ENCODE measurements around the gene HIP1. TPM values are rescaled to one million over a fixed set of nuclear protein-coding genes. Genes with fewer than 3 reads are reported as not detected.

The HIP1 gene
- total RNA-seq, 1 experiment from 2014 or later = 32.0 TPM

DNA sequence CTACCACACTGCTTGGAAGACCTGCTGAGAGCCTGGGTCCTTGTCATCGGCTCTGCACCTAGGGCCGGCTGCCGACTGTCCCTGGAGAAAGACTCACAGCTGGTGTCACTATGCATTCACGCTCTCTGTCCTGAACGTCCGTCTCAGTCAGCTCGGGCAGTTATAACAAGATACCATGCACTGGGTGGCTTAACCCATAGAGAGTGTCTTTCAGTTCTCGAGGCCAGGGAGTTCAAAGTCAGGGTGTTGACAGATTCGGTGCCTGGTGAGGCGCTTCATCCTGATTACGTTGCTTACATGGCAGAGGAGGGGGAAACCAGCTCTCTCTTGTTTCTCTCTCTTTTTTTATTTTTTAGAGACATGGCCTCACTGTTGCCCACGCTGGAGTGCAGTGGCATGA, 155.5 kb downstream of the HIP1 start:
- ChIA-PET CTCF (no interaction called here), POLR2A (ENCODE audit: unreplicated experiment) (no interaction called here)
- Histone ChIP-seq H3K27ac (no peak overlapping the region), H3K9me2 (ENCODE audit: insufficient read depth) (no peaks in the 10 kb centered on the region), H2AFZ (no peak overlapping the region), H3K79me2 (ENCODE audit: low read depth) (no peaks in the 10 kb centered on the region), H3K4me2 (no peak overlapping the region), H3K4me3 (no peak overlapping the region), H3K9me3 (ENCODE audit: insufficient read depth, low read depth) (no peaks in the 10 kb centered on the region), H3K4me1 (replicated peaks; ENCODE audit: insufficient read depth) (no peaks in the 10 kb centered on the region), H3K27me3 (ENCODE audit: insufficient read depth, low read depth) (no peaks in the 10 kb centered on the region), H3F3A (ENCODE audit: insufficient read depth, low read depth) (0 out of 2 replicates have a peak, but pooled peaks cover 3% of the 10 kb centered on the region), H3K36me3 (ENCODE audit: low read depth) (no peaks in the 10 kb centered on the region), H4K20me1 (ENCODE audit: insufficient read depth) (no peaks in the 10 kb centered on the region)
- TF ChIP-seq, protein P1, sequence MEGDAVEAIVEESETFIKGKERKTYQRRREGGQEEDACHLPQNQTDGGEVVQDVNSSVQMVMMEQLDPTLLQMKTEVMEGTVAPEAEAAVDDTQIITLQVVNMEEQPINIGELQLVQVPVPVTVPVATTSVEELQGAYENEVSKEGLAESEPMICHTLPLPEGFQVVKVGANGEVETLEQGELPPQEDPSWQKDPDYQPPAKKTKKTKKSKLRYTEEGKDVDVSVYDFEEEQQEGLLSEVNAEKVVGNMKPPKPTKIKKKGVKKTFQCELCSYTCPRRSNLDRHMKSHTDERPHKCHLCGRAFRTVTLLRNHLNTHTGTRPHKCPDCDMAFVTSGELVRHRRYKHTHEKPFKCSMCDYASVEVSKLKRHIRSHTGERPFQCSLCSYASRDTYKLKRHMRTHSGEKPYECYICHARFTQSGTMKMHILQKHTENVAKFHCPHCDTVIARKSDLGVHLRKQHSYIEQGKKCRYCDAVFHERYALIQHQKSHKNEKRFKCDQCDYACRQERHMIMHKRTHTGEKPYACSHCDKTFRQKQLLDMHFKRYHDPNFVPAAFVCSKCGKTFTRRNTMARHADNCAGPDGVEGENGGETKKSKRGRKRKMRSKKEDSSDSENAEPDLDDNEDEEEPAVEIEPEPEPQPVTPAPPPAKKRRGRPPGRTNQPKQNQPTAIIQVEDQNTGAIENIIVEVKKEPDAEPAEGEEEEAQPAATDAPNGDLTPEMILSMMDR (conservative IDR thresholded peaks at IDR 0.05) = no peak
- no peak for TF ChIP-seq EZH2 (IDR thresholded peaks at IDR 0.05; ENCODE audit: low read depth)
- intact Hi-C loops (cut with micrococcal nuclease; ENCODE audit: unreplicated experiment) = no loop called here
- BruUV-seq (replicated peaks) = no TSS peak
- no peak for DNase-seq

DNA sequence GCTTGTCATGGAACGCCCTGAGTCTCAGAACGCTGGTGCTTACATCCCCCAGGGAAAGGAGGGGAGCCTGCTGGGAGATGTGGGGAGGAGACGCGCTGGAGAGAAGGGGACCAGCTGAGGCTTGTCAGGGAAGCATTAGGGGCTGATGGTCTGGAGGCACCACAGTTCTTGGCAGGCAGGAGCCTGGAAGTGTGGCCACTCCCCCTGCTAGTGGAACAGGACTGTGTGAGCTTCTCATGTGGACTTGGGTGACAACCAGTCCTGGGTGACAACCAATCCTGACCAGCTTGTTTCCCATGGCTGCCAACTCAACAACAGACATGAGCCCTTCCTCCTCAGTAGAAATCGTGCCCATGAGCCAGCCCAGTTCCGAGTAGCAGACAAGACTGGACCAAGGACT, 158.8 kb downstream of the HIP1 start:
- Histone ChIP-seq H3K36me3 (ENCODE audit: low read depth) (no peaks in the 10 kb centered on the region), H2AFZ (no peak overlapping the region), H3F3A (ENCODE audit: insufficient read depth, low read depth) (no peaks in the 10 kb centered on the region), H3K27me3 (ENCODE audit: insufficient read depth, low read depth) (no peaks in the 10 kb centered on the region), H3K27ac (no peak overlapping the region), H3K9me2 (ENCODE audit: insufficient read depth) (no peaks in the 10 kb centered on the region), H3K4me3 (no peak overlapping the region), H4K20me1 (ENCODE audit: insufficient read depth) (no peaks in the 10 kb centered on the region), H3K79me2 (ENCODE audit: low read depth) (no peaks in the 10 kb centered on the region), H3K9me3 (ENCODE audit: insufficient read depth, low read depth) (no peaks in the 10 kb centered on the region), H3K4me2 (no peak overlapping the region), H3K4me1 (replicated peaks; ENCODE audit: insufficient read depth) (no peaks in the 10 kb centered on the region)
- TF ChIP-seq, protein P1 (conservative IDR thresholded peaks at IDR 0.05) = no peak
- no peak for TF ChIP-seq EZH2 (IDR thresholded peaks at IDR 0.05; ENCODE audit: low read depth)
- BruUV-seq (replicated peaks) = no TSS peak
- CTCF ChIA-PET = no interaction called here
- POLR2A ChIA-PET (ENCODE audit: unreplicated experiment) = no interaction called here
- DNase-seq = no peak
- intact Hi-C loops (cut with micrococcal nuclease; ENCODE audit: unreplicated experiment) = no loop called here

- H3K4me1 ChIP-seq (replicated peaks; ENCODE audit: insufficient read depth) = no peaks in the 10 kb centered on the region
- no peak overlapping the region for H2AFZ ChIP-seq
- H3K79me2 ChIP-seq (ENCODE audit: low read depth) = no peaks in the 10 kb centered on the region
- TF ChIP-seq EZH2 (IDR thresholded peaks at IDR 0.05; ENCODE audit: low read depth) = no peak
- TF ChIP-seq, protein P1 (conservative IDR thresholded peaks at IDR 0.05) = no peak
- no TSS peak for BruUV-seq (replicated peaks)
- H3K4me2 ChIP-seq = no peak overlapping the region
- DNase-seq = no peak
- H3K4me3 ChIP-seq = no peak overlapping the region
- intact Hi-C loops (cut with micrococcal nuclease; ENCODE audit: unreplicated experiment) = no loop called here
- no peaks in the 10 kb centered on the region for H3K27me3 ChIP-seq (ENCODE audit: insufficient read depth, low read depth)
- no peaks in the 10 kb centered on the region for H4K20me1 ChIP-seq (ENCODE audit: insufficient read depth)
- no peaks in the 10 kb centered on the region for H3K36me3 ChIP-seq (ENCODE audit: low read depth)
- H3F3A ChIP-seq (ENCODE audit: insufficient read depth, low read depth) = no peaks in the 10 kb centered on the region
- H3K9me2 ChIP-seq (ENCODE audit: insufficient read depth) = no peaks in the 10 kb centered on the region
- no peaks in the 10 kb centered on the region for H3K9me3 ChIP-seq (ENCODE audit: insufficient read depth, low read depth)
- H3K27ac ChIP-seq = no peak overlapping the region
- CTCF ChIA-PET = no interaction called here
- POLR2A ChIA-PET (ENCODE audit: unreplicated experiment) = no interaction called here
Observed at GRCh38 chr7:75578081-75578480, 160.7 kb downstream of the HIP1 start.

All from PC-9 (cell line).